ENCODE measurements around the gene SUGP2.

Gene SUGP2

DNA sequence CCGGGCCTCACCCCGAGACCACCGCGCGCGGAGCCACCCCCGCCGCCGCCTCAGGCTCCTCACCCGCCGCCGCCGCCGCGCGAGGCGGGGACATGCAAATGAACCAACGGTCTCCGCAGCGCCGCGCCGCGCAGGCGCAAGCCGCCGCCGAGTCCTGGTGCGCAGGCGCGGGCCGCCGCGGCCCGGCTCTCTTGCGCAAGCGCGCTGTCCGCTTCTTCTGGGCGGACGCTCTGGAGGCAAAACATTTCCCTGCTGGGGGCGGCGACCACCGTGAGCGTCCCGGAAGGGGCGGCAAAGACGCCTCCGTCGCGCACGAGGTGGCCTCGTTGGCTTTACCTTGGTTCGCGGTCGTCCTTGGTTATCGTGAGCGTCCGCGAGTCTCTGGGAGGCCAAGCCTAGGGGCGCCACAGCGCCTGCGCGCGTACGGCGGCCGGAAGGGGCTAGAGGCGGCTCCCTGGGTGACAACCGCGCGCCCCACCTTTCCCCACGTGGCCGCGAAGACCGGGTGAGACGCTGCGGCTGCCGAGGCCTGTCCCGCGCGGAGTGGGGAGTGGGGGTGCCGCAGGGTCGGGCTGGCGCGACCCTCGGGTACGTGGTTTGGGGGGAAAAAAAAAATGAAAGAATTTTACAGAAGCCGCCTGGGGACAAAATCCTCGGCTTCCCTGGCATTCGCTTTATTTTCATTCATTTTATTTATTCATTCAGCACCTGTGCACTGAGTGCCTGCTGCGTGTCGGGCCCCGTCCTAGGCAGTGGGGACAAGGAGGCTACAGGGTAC lies at the start of gene SUGP2, which contains the start of gene ARMC6:
Gene SUGP2, minus strand, starts transcription at position 92 of the 778 bp plus-strand sequence. CDS start 2,446 bp downstream, outside the sequence.
Gene ARMC6, plus strand, starts transcription at position 178 of the 778 bp plus-strand sequence. CDS start 607 bp downstream, outside the sequence.
- peak; percentile 56 for DNase-seq

DNA sequence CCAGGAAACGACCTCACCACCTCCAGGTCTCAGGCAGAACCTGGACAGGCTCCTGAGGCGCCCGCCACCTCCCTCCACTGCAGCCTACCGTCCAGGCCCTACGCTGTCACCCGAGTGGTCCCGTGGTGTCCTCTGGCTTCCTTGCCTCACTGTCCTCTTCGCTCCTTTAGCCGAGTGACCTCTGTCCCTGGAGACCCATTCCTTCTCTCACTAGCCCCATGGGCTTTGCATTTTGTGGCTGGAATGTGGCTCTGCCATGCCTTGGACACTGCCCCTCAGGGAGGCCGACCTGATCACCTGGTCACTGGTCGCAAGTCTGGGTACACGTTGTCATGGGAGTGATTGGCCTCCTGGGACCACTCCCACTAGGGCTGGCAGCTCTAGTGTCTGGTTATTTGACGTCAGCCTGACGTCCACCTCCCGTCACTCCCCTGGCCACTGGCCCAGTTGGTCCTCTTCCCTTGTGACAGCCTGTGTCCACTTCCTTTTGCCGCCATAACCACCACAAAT lies 48.4 kb upstream of the SUGP2 start:
- no peak for DNase-seq

DNA sequence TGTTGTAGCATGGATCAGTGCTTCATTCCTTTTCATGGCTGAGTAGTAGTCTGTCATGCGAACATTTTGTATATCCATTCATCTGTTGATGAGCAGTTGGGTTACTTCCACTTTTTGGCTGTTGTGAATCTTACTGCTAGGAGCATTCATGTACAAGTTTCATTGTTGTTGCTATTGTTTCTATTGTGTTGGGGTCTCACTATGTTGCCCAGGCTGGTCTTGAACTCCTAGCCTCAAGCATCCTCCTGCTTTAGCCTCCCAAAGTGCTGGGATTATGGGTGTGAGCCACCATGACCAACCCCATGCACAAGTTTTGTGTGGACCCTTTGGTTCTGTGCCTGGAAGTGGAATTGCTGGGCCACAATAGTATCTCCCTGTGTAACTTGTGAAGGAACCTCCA lies 46.3 kb upstream of the SUGP2 start:
- no peak for DNase-seq

DNA sequence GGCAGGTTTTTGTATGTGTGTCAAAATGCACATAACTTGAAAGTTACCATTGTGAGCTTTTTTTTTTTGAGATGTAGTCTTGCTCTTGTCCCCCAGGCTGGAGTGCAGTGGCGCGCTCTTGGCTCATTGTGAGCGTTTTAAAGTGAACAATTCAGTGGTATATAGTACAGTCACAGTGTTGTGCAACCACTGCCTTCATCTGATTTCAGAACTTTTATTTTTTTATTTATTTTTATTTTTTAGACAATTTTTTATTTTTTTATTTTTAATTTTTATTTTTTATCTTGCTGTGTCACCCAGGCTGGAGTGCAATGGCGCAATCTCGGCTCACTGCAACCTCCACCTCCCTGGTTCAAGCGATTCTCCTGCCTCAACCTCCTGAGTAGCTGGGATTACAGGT lies 45.5 kb upstream of the SUGP2 start:
- no peak for DNase-seq

DNA sequence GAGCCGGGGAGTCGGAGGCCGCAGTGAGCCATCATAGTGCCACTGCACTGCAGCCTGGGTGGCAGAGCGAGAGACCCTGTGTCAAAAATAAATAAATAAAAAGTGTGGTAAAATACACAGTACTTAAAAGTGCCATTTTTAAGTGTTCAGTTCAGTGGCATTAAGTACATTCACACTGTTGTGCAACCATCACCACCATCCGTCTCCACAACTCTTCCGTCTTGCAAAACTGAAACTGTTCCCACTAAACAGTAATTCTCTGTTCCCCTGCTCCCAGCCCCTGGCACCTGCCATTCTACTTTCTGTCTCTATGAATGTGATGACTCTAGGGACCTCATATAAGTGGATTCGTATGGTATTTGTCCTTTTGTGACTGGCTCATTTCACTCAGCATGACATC lies 43.8 kb upstream of the SUGP2 start:
- DNase-seq = no peak

DNA sequence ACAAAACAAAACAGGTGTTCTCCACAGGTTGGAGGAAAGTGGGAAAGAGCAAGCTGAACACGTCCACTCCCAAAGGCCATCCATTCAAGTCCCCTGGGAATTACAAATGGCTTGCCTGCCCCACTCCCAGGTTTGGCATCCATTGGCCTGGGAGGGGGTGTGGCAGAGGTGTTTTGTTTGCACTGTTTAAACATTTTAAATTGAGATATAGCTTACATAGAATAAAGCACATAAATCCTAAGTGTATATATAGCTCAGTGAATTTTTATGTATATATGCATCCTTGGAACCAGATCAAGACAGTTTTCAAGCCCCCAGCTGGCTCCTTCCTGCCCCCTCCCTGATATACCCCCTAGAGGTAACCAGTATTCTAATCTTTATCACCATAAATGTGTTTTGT lies 43.2 kb upstream of the SUGP2 start:
- no peak for DNase-seq

DNA sequence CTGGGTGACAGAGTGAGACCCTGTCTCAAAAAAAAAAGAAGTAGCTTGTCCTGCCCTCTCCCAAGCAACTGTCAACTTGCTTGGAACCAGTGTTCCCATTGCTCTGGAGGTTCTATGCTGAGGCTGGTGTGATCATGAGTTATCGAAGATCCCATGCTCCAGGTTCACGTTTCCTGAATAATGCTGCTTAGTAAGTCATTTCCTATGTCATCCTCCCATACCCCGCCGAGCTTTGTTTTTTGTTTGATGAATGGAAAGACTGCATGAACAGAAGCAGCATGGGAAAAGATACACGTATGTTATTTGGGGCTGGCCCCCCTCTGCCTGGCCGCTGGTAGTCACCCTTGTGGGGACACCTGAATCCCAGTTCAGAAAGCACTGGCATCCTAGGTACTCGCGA lies 41.8 kb upstream of the SUGP2 start:
- DNase-seq = no peak

DNA sequence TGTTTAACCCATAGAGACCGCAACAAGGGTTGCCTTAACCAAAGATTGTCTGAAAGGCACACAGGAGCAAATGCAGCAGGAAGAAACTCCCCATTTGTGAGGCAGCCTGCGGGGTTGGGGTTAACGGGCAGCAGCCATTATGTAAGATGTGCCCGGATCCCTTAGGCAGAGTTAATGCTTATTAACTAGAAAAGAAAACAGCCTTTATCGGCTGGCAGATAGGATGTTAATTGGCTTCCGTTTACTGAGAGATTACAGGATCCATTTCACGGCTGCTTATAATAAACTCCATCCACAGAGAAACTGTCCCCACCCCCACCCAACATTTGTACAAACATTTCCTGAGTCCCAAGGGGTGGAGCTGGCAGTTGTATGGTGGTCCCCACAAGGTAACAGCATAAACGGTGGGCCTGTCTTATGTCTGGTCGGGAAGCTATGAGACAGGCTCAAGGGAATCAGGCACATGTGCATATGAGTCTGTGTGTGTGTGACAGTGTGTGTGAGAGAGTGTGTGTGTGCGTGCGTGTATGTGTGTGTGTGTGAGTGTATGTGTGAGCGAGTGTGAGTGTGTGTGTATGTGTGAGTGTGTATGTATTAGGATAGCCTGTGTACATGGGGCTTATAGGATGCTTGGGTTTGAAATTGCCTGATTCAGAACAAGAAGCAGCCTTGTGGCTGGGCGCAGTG lies 41.0 kb upstream of the SUGP2 start:
- DNase-seq = no peak

DNA sequence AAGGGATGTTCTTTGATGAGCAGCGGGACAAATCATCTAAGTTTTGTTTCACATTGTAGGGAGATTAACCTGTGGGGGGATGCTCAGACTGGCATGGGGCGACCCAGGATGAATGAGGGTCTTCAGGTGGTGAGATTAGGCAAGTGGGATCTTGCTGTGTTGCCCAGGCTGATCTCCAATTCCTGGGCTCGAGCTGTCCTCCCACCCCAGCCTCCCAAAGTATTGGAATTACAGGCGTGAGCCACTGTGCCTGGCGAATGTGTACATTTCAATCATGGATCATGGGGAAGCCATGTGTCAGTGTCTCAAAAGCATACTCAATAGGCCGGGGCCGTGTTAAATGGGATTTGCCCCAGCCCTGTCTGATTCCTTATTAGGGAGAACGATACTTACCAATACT lies 38.6 kb upstream of the SUGP2 start:
- no peak for DNase-seq

DNA sequence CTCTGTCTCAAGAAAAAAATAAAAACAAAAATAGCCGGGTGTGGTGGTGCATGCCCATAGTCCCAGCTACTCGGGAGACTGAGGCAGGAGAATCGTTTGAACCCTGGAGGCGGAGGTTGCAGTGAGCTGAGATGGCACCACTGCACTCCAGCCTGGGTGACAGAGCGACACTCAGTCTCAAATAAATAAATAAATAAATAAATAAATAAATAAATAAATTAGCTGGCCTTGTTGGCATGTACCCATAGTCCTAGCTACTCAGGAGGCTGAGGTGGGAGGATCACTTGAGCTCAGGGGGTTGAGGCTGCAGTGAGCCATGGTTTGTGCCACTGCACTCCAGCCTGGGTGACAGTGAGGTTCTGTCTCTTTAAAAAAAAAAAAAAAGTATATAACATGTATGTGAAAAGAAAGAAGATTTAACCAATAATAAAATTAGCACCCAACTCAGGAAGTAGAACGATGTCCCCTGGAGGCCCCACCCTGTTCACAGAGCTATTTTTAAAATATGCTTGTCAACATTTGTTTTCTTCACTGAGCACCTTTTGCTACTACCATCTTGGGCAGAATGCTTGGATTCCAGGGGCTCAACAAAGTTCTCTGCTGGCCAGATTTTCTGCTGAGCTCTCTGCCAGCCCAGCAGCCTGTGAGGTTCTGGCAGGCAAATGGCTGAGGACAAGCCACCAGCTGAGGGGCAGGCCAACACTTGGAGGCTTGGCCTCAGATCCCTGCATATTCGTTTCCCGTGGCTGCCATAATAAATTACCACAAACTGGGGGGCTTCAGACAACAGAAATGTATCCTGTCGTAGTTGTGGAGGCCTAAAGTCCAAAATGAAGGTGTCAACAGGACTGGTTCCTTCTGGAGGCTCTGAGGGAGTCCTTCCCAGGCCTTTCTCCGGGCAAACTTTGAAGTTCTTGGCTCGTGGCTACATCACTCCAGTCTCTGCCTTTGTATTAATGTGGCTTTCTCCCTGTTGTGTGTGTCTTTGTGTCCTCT lies 35.6 kb upstream of the SUGP2 start:
- DNase-seq = no peak

DNA sequence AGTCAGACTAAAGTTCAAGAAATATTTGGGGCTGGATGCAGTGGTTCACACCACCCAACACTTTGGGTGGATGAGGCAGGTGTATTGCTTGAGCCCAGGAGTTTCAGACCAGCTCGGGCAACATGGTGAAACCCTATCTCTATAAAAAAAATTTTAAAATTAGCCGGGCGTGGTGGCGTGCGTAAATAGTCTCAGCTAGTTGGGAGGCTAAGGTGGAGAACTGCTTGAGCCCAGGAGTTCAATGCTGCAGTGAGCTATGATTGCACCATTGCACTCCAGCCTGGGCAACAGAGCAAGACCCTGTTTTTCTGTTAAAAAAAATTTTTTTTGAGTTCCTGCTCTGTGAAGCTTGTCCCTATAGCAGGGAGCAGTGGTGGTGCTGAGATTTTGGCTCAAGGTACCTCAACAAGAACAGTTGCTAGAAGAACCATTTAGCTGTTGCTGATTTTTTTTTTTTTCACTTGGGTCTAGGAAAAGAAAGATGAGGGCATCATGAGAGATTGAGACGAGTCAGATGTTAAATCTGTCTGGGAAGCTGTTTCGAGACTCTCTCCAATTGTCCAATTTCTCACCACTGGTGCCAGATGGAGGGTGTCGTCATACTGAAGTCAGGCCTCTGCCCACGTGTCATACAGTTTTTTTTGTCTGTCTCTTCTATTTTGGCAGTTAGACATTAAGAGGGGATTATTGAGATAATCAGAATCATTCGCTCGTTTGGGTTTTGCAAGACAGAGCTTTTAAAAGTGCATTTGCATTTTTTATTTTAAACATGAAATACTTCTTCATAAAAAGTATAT lies 34.2 kb upstream of the SUGP2 start:
- no peak for DNase-seq

DNA sequence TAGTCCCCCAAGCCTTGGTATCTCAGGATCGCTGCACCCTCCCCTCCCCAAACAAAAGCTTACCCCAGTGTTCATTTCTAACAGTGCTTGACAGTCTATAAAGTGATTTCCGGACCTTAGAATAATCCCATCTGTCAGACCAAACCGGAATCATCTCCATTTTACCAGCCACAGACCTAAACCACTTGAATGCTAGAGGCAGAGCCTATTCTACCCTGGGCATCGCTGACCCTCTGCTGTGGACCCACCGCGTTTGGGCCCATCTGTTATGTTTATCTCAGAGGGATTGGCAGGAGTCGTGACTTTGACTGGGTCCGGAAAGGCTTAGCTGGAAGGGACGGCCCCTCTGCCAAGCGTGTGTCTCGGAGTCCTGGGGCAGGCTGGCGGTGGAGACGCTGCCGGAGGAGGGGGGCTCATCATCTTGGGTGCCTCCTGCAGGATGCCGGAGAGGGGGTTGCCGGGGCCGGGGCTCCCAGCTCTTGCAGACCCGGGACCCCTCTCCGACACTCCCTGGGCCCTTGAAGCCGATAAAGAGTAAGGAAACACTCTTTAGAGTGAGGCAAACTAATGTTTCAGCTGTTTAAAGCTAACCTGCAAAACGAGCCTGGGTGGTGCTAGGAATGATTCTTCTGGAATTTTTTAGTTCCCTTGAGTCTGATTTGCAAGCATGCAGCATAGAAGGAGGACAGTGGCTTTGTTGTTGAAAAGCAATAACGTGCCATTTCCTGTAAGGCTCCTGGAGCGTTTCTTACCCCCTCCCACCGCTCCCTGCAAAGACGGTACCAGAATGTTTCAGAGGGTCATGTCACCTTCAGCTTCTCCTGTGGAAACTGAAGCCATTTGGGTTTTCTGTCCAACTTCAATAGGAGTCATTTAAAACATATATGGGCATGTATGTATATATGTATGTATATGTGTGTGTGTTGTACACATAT lies 31.8 kb upstream of the SUGP2 start:
- no peak for DNase-seq

DNA sequence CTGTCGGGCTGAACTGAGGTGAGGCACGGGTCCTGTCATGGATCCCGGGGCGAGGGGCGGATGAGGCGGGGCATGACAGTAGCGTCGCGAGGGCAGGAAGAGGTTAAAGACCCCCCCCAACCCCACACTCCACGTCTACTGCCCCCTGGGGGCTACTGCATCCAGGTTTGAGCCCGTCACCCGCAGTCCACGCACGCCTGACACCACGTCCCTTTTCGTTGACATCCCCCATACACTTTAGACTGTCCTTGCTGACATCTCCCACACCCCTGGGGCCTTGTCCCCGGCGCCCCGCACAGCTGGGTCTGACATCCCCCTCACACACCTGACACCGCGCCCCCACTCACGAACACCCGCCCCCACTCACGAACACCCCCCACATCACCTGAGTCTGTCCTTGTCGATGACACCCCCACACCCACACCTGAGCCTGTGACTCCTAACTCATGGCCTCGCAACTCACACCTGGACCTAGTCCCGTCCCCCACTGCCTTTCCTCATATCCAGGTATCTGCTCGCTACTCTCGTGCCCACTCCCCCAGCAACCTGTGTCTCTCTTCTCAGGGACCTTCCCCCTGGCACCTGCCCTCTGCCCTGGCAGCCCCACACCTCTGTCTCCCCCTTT lies 30.9 kb upstream of the SUGP2 start:
- no peak for DNase-seq

DNA sequence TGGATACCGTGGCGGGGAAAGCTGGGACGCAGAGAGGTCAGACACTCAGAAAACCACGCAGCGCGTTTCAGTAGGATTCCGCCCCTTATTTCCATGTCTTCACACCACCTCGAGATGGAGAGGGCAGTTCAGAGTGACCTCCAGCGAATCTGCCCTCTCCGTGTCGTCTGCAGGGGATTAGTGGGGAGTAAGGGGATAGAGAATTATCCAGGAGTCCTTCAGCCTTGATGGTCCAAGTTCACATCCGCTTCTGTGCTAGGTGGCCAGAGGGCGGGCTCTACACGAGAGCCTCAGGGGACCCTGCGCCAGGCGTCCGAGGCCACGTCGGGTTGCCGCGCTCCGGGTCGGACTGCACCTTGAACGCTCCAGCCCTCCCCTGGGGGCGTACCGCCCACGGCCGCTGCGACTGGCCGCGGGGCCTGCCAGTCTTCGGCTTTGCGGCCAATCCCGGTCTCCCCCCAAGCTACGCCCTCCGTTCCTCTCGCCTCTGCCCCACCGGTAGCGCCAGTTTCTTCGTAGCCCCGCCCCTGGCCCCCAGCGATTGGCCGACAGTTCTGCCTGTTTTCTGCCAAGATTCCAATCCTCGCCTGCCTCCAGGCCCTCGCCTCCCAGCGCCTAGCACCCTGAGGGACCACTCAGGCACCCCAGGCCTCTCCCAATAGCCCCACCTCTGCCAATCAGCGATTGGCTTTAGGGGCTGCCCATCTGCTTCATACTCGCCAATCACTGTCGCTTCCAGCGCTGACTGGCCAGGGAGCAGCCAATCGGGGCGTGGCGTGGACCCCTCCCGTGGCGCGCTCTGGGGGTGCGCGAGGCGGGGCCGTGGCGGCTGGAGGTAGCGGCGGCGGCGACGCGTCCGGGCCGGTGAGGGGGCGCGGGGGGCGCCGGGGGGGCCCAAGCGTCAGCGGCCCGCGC lies 30.1 kb upstream of the SUGP2 start, which contains the start of gene SLC25A42:
Gene SLC25A42, plus strand, starts transcription at position 812 of the 915 bp plus-strand sequence. CDS start 32,131 bp downstream, outside the sequence.
- peak; percentile 99 for DNase-seq

DNA sequence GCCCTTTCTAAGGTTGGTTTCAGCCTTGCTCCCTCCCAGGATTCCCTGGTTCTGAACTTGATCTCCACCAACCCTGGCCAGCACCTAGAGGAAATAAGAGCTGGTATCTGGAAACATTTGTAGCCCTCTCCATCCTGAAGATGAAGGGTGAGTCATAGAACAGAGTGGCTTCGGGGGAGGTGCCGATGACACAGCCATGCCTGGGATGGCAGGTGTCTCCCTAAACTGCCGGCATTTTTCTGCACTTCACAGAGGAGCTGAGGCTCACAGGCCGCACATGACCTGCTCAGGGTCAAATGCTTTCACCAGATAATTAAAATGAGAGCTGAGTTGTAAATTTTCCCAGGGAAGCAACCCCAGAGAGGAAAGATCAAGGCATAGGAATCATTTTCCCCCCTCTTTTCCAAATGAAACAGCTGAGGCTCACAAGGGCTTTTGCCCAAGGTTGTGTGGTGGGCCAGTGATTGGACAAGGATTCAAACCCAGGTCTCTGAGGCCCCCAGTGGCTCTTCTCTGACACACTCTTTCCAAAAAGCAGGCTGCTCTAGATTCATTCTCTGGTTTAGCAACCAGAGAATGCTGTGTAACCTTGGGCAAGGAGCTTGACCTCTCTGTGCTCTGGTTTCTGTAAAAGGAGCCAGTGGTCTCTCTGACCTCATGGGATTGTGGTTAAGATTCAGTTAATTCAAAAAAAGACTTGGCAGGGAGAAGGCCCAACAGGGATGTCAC lies 29.3 kb upstream of the SUGP2 start:
- DNase-seq = no peak

DNA sequence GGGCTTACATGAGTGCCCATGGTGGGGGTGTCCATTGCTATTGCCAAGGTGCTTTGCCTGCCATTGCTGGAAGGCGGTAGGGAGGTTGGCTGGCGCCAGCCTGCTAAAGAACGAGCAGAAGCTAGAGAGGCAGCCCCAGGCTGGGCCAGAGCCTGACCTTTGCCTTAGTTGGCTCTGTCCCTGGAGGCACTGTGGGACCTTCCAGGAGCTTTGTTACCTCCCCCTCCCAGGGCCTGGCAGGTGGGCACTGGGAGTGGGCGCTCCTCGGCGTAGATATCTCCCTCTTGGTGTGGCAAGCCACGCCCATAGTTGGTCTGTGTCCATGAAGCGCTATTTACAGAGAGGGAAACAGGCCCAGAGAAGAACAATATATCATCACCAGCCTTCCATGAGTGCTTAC lies 28.2 kb upstream of the SUGP2 start:
- peak; percentile 79 for DNase-seq

DNA sequence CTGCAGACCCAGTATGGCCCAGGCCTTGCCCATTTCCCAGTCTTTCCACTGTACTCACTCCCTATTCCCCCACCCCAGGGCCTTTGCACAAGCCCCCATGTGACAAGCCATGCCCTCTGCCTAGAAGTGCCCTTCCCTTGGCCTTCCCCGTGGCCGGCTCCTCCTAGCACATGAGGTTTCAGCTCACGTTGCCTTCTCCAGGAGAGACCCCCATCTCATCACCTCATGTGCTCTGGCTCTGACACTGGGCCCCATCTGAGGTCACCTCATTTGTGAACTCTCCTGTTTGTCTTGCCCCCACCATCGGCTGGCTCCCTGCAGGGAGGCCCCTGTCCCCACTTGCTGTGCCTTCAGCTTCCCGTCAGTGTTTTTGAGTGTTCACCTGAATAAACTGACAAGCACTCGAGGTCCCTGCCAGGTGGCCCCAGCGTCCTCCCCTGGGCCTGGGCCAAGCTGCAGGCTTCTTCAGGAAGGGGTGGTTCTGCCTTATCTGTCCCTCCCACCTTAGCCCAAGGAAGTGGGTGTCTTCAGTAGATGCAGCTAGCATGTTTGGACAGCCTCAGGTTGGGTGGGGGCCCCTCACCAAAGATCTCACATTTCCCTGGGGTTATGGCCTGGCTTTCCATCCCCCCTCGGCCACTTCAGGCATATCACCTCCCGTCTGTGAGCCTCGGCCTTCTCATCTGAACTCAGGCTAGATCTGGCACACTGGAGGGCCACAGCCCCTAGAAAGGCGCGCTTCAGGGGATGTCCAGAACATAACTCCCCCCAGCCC lies 26.7 kb upstream of the SUGP2 start:
- peak; percentile 57 for DNase-seq

All from DMS153 (cell line).